NCI-H1092 treated with DMSO at 0.1 percent for 48 hours (cell line): ENCODE data around the gene SLC5A6.

Experiments used
- DNase-seq: peaks from one replicate; lab custom pipeline; 2025; lab: John Stamatoyannopoulos, UW

The SLC5A6 gene

DNA sequence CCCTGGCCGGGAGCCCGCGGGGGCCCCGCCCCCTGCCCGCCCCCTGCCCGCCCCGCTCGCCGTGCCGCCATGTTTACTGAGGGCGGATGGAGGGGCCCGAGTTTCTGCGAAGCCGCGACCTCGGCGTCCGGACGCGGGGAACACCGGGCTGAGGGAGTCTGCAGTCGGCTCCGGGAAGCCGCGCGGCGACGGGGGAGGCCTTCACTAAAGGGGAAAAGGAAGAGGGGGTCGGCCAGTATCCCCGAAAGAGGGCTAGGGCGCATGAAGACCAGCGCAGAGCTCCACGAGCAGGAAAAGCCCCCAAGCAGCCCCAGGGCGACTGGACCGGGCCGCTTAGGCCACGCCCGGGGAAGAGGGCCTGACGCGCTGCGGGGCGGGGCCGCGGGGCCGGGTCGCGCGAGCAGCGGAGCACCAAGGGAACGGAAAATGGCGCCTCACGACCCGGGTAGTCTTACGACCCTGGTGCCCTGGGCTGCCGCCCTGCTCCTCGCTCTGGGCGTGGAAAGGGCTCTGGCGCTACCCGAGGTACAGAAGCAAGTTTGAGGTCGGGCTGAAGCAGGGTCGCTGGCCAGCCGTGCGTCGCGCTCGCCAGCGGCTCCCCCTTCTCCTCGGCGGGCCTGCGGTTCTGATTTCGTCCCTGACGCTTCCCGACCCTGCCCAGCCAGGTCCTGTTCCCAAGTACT, at the start of gene SLC5A6, which contains the start of gene ATRAID:
Gene SLC5A6, minus strand, starts transcription at position 326 of the 683 bp plus-strand sequence. CDS start 4,618 bp downstream, outside the sequence.
Gene ATRAID, plus strand, starts transcription at position 99 of the 683 bp plus-strand sequence. Its CDS starts 328 bp downstream, at position 427.
- peak; percentile 85 for DNase-seq

DNA sequence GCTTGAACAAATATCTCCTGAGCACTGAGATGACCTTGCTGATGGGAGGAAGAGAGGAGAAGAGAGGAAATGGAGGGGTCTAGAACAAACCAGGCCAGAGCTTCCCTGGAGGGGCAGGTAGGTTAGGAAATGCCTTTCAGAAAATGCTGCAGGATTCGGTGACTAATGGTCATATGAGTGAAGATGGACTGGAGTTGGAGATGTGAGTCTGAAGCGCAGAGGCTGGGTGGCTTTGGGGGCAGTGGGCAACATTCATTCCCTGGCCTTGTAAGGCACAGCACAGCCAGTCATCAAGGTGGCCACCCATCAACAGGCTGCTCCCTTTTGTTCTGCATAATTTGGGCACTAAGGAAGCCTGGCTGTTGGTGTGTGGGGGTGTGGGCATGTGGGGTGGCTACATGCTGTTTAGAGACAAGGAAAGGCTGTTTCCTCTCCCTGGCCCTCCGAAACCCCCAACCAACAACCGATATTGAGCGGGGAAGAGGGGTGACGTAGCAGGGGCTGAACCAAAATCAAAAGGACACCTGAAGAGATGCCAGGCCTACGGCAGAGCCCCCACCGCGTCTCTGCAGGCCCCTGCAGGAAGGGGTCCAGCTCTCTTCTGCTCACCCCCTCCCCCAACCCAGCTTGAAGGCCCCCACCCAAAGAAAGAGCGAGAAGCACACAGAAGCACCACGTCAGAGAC, 49.3 kb upstream of the SLC5A6 start:
- no peak for DNase-seq

DNA sequence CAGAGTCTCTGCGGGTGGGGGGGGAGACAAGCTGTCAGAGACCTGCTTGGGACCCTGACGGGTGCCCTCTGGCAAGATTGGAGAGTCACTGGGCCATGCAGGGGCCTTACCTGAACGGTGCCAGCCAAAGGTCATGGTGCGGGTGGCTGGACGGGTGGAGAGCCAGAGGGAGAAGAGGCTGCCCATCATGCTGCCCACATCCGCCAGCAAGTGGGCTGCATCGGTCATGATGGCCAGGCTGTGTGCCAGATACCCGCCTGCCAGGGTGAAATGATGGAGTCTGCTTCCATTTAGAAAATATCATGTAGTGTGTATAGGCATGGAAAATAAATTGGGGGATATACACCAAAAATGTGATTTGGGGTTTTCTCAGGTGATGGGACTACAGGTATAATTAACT, 46.0 kb upstream of the SLC5A6 start:
- DNase-seq: no peak

- no peak for DNase-seq
Measured at GRCh38 chr2:27256855-27257454, 44.9 kb upstream of the SLC5A6 start.

DNA sequence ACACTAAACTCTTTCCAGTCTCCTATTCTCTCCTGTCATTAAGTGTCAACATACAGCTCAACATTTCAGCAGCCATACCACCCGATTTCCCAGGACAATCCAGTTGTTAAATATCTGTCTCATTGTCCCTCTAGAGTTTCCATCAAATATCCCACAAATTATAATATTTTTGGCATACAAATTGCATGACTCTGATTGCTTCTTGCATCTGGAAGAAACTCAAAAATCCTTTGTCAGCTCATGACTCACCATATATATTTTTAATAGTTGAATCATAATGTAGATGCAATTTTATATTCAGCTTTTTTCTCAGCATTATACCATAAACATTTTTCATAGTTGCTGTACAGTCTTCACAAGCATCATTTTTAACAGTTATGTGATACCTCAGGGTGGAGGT, 43.6 kb upstream of the SLC5A6 start:
- DNase-seq: no peak

DNA sequence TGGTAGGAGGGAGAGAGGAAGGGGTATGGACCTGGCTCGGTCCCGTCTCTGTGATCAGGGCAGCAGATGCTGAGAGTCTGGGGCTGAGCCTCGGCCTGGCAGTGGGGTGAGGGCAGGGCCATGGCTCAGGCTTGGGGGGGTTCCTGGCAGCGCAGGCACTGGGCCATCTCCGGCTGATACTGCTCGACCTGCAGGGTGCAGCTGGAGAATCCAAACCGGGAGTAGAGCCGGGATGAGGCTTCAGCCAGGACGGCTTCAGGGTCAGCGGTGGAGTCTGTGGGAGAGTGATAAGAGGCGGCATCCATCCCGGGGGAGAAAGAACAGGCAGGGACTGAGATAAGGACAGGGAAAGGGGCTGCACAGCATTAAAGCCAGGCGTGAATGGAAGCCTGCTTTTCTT, 43.1 kb upstream of the SLC5A6 start:
- no peak for DNase-seq

DNA sequence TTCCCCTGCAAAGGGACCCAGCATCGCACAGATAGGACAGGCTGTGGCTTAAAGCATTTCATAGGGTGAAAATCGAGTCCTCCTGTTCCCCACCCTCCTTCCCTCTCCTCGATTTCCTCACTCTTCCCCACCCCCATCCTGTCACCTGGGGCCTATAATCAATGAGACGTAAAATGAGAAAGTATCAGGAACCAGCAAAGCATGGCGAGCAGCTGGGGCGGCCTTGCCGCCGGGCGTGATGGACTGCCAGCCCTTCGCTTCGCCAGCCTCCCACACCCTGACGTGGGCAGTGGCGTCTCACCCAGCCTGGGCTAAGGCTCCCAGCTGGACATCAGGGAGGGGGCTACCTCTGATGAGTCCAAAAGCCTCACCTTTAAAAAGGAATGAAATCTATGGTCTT, 39.7 kb upstream of the SLC5A6 start:
- no peak for DNase-seq

GRCh38 chr2:27250652-27251379, 38.7 kb upstream of the SLC5A6 start:
- no peak for DNase-seq

GRCh38 chr2:27249891-27250651, 38.0 kb upstream of the SLC5A6 start:
- peak; percentile 14 for DNase-seq

GRCh38 chr2:27249159-27249890, 37.3 kb upstream of the SLC5A6 start:
- no peak for DNase-seq

DNA sequence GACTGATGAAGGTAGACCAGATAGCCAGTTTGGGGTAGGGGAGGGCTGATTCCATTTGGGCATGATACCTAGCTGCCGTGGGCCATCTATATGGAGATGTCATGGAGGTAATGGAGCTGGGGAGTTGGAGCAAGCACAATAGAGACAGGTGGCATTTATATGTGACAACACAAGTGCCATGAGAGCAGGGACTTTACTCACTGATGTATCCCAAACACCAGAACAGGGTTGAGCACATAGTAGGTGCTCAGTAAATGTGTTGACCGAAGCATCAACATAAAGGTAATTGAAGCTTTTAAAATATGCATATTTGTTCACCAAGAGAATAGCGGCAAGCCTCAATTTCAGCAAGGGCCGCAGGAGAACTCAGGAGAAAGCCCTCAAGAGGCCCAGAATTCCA, 35.8 kb upstream of the SLC5A6 start:
- no peak for DNase-seq

DNA sequence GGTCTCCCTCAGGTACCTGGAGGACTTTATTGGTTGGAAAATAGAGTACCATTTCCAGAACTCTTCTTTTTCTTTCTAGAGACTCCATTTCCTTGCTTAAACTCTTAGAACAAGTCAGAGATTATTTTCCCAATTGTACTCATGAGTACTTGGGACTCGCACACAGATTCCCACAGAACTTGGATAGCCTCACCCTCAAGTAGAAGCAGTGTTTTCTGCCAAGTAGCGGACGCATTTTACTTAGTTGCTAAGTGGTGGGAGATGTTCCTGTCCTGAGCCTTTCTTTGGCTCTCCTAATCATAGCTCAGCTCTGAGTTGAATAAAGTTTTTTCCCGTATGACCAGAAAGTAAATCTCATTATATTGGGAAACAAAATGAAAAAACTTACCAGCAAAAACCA, 33.6 kb upstream of the SLC5A6 start:
- DNase-seq: no peak

GRCh38 chr2:27245116-27245515, 33.0 kb upstream of the SLC5A6 start:
- no peak for DNase-seq

DNA sequence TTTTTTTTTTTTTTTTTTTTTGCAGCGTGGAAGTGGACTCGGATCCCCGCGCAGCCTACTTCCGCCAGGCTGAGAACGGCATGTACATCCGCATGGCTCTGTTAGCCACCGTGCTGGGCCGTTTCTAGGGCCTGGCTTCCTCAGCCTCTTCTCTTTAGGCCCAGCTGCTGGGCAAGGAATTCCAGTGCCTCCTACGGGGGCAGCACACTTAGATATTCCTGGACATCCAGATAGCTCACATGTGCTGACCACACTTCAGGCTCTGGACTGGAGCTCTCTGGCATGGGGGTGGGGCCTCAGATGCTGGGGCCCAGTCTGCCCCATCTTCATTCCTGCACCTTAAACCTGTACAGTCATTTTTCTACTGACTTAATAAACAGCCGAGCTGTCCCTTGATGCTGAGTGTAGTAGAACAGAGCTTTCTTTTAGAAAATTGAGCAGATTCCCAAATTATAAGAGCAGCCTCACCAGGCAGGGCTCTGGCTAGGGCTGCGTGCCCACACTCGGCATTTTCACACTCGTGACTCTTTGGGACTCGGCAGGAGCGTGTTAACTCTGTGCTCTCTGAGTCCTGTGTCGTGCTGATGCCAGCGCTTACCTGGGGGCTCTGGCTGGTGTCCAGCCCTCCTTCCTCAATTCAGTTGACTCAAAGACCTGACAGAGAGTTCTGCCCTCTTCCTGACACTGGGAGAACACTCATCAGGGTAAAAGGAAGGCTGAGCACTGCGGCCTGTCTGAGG, 31.5 kb upstream of the SLC5A6 start:
- no peak for DNase-seq

GRCh38 chr2:27242614-27242951, 30.5 kb upstream of the SLC5A6 start:
- DNase-seq: no peak

DNA sequence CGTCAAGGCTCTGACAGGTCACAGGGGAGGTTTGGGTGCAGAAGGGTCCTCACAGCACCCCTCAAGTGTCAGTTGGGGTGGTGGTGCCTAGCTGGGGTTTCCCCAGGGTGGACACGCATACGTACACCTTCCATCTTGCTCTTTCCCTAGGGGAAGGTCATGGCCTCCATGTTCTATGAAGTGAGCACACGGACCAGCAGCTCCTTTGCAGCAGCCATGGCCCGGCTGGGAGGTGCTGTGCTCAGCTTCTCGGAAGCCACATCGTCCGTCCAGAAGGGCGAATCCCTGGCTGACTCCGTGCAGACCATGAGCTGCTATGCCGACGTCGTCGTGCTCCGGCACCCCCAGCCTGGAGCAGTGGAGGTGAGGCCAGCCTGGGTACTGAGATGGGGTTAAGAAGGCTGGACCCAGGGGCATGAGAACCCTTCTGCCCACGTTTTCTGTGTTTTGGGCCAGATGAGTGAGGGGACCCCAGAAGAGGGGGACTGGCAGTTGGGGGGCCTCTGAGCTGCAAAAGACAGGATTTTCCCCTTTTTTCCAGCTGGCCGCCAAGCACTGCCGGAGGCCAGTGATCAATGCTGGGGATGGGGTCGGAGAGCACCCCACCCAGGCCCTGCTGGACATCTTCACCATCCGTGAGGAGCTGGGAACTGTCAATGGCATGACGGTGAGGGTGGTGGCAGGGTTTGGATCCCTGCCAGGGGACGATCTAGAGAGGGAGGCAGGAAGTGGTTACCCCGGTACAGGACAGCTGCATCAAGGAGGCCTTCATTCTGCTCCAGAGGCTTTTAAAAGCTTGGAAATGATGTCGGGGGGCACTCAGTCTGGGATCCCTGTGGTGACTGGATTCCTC, 29.9 kb upstream of the SLC5A6 start:
- DNase-seq: no peak

GRCh38 chr2:27240406-27240805, 28.3 kb upstream of the SLC5A6 start:
- no peak for DNase-seq

GRCh38 chr2:27238976-27239375, 26.9 kb upstream of the SLC5A6 start:
- no peak for DNase-seq

- DNase-seq: no peak
Measured at GRCh38 chr2:27237341-27237945, 25.4 kb upstream of the SLC5A6 start.
